Endothelial cell (in vitro differentiated cells): ENCODE data around the gene PHGDH. TPM values are rescaled to one million over a fixed set of nuclear protein-coding genes. Genes with fewer than 3 reads are reported as not detected.

Experiments
- DNase-seq: peaks from one replicate; pipeline ENCODE4 v3.0.0; 2021; ENCODE audit warnings: low spot score
- H3K27ac Mint-ChIP-seq: one replicate; pipeline ENCODE4 v1.8.0; 2021; ENCODE audit warnings: mixed read lengths, inconsistent platforms; ENCODE audit not compliant: unreplicated experiment
- H3K27me3 Mint-ChIP-seq: one replicate; pipeline ENCODE4 v1.8.0; 2021; ENCODE audit warnings: mild to moderate bottlenecking, moderate library complexity, mixed read lengths, inconsistent platforms; ENCODE audit not compliant: unreplicated experiment
- H3K36me3 Mint-ChIP-seq: one replicate; pipeline ENCODE4 v1.8.0; 2021; ENCODE audit warnings: mild to moderate bottlenecking, low read depth, mixed read lengths, inconsistent platforms; ENCODE audit not compliant: unreplicated experiment
- H3K4me1 Mint-ChIP-seq: one replicate; pipeline ENCODE4 v1.8.0; 2021; ENCODE audit warnings: mild to moderate bottlenecking, mixed read lengths, inconsistent platforms; ENCODE audit not compliant: unreplicated experiment
- H3K4me3 Mint-ChIP-seq: one replicate; pipeline ENCODE4 v1.8.0; 2021; ENCODE audit warnings: mild to moderate bottlenecking, mixed read lengths, inconsistent platforms; ENCODE audit not compliant: unreplicated experiment
- H3K9me3 Mint-ChIP-seq: one replicate; pipeline ENCODE4 v1.8.0; 2021; ENCODE audit warnings: mixed read lengths, inconsistent platforms; ENCODE audit not compliant: unreplicated experiment
- total RNA-seq: library from RNA; stranded (reverse); fragmentation: NEBNext Ultra II Directional; extraction: Animal tissue kit (Norgen Biotek cat#: 25700); gene quantifications from one replicate; pipeline ENCODE4 v1.2.1, GENCODE V29; 2021; ENCODE audit not compliant: unreplicated experiment
- TF ChIP-seq, protein P1 (sequence below): fragments of 200-600 bp; sonication (generic); IDR thresholded peaks from one replicate; pipeline ENCODE4 v1.5.0; 2021; ENCODE audit warnings: antibody characterized with exemption; ENCODE audit not compliant: unreplicated experiment

PHGDH gene
- total RNA-seq, 1 donor from 2014 or later = 137 TPM

DNA sequence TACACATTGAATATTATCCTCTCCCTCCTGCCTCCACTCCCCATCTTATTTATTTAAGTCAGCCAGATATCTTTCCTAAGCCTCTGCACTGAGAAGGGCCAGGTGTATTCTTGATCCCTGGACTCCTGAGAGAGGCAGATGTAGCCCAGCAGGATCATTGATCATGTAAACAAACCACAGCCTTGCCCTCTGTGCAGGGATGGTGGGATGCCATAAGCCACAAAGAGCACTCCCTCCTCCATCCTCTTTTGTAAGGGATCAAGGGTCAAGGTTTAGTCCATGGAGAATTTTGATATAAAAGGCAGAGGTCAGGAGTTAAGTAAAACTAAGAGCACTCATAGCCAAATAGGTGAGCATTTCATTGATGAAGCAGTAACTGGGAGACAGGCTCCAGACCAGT is 17.3 kb downstream of the PHGDH start:
- H3K27ac Mint-ChIP-seq = peak overlapping the region; percentile 93

DNA sequence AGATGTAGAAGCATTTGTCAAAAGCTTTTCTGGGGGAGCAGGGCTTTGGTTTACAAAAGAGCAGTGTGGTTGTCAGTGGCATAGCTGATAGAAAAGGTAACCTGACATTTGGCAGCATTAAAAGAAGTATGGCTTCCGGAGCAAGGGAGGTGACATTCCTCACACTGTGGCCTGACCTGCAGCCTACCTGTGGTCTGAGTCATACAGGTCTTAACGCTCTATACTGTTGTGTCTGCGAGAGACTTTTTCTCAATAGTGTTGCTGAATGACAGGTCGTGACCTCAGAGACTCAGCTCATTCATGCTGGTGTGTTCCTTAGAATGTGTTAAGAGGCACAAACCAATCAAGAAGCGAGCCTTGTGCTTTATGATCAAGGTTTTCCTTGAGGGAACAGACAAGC is 19.3 kb downstream of the PHGDH start:
- TF ChIP-seq, protein P1, sequence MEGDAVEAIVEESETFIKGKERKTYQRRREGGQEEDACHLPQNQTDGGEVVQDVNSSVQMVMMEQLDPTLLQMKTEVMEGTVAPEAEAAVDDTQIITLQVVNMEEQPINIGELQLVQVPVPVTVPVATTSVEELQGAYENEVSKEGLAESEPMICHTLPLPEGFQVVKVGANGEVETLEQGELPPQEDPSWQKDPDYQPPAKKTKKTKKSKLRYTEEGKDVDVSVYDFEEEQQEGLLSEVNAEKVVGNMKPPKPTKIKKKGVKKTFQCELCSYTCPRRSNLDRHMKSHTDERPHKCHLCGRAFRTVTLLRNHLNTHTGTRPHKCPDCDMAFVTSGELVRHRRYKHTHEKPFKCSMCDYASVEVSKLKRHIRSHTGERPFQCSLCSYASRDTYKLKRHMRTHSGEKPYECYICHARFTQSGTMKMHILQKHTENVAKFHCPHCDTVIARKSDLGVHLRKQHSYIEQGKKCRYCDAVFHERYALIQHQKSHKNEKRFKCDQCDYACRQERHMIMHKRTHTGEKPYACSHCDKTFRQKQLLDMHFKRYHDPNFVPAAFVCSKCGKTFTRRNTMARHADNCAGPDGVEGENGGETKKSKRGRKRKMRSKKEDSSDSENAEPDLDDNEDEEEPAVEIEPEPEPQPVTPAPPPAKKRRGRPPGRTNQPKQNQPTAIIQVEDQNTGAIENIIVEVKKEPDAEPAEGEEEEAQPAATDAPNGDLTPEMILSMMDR = no peak
- no peak for DNase-seq
- Mint-ChIP-seq H3K9me3 (no peaks in the 10 kb centered on the region), H3K27me3 (peaks cover 7% of the 10 kb centered on the region), H3K4me1 (peaks cover 62% of the 10 kb centered on the region), H3K4me3 (no peak overlapping the region), H3K36me3 (peaks cover 35% of the 10 kb centered on the region), H3K27ac (no peak overlapping the region)

More for the DNA sequence above, 17.3 kb downstream of the PHGDH start:
- H3K4me1 Mint-ChIP-seq = peaks cover 71% of the 10 kb centered on the region
- no peak for DNase-seq
- TF ChIP-seq, protein P1 = no peak
- H3K9me3 Mint-ChIP-seq = no peaks in the 10 kb centered on the region
- H3K27me3 Mint-ChIP-seq = peaks cover 8% of the 10 kb centered on the region
- peaks cover 36% of the 10 kb centered on the region for H3K36me3 Mint-ChIP-seq
- no peak overlapping the region for H3K4me3 Mint-ChIP-seq

DNA sequence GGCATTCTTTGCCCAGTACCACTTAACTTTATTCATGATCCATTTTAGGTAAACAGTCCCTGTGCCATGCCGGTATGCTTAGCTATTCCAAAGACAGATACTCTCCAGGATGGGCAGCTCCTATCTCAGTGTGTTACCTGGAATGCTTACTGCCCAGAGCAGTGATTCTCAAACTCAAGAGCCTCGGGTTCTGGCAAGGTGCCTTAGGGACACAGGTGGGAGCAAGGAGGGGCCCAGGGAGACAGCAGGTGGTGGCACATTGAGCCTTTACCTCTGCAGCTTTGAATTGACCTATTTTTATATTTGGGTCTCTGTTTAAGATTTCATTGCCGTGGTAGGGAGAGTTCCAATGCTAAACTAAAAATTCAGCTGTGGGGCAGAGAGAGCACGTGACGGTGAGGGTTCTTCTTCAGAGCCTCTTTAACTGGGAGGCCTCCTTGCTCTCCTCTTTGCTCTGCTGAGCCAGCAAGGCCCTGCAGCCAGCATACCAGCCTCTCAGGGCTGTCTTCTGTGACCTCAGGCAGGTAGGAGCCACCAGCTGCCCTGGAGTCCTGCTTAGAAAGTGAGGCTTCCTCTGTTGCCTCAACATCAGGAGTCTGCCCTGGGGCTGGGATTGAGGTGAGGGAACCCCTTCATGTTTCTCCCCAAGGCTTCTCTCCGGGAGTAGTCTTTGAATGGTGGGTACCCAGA is 20.2 kb downstream of the PHGDH start:
- Mint-ChIP-seq H3K27me3 (peaks cover 9% of the 10 kb centered on the region), H3K36me3 (peaks cover 35% of the 10 kb centered on the region), H3K9me3 (no peaks in the 10 kb centered on the region), H3K27ac (no peak overlapping the region), H3K4me1 (peaks cover 60% of the 10 kb centered on the region), H3K4me3 (no peak overlapping the region)
- TF ChIP-seq, protein P1 = no peak
- DNase-seq = no peak

DNA sequence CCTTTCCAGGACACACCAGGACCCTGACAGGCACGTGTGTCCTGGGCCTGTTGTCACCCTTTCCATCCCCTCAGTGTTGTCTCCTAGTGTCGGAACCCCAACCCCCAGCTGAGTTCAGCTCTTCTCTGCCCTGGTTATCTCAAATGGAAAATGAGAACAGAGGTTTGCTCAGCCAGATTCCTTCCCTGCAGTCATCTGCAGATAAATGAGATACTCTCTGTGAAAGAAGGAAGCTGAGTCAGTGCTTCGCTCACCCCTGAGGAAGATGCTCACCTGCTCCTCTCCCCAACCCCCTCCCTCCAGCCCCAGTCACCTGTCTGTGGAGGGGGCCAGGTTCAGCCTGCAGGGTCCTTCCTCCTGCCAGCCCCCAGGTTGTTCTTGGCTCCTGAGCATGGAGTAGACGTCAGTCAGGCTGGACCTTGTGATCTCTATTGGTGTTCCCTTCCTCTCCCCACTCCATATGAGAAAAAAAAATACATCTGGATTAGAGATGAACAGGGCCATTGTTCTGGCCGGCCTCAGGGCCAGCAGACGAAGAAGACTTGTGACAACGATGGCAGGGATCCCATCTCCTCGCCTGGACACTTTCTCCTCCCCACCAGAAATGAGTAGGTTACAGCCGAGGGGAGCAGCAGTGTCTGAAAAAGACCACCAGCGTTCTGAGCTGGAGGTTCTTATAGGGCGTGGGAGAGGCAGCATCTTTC is 20.9 kb downstream of the PHGDH start:
- DNase-seq = no peak
- H3K4me1 Mint-ChIP-seq = peaks cover 60% of the 10 kb centered on the region
- H3K27ac Mint-ChIP-seq = no peak overlapping the region
- H3K27me3 Mint-ChIP-seq = peaks cover 9% of the 10 kb centered on the region
- H3K36me3 Mint-ChIP-seq = peaks cover 31% of the 10 kb centered on the region
- TF ChIP-seq, protein P1 = no peak
- H3K4me3 Mint-ChIP-seq = no peak overlapping the region
- H3K9me3 Mint-ChIP-seq = no peaks in the 10 kb centered on the region

DNA sequence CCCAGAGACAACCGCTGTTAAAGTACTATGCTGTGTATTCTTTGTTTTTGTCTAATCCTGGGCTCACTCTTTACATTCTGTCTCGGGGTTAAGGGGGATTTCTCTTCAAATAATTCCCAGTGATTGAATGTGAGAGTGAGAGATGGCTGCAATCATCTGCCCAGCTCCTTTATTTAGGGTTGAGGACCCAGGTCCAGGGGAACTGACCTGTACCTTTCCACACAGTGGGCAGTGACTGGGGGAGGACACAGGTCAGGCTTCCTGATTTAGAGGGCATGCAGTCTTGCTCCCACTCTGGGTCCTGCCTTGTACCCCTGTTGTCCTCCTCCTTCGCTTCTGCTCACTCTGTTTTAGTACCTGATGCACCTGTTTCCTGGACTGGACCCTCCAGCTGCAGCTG is 22.0 kb downstream of the PHGDH start:
- peaks cover 5% of the 10 kb centered on the region for H3K27me3 Mint-ChIP-seq
- H3K36me3 Mint-ChIP-seq = peaks cover 30% of the 10 kb centered on the region
- H3K4me3 Mint-ChIP-seq = no peak overlapping the region
- DNase-seq = no peak
- no peak overlapping the region for H3K27ac Mint-ChIP-seq
- TF ChIP-seq, protein P1 = no peak
- H3K4me1 Mint-ChIP-seq = peaks cover 54% of the 10 kb centered on the region
- H3K9me3 Mint-ChIP-seq = no peaks in the 10 kb centered on the region
